Kidney (tissue), 14 donors: ENCODE results near the gene ZNF557. TPM values are rescaled to one million over a fixed set of nuclear protein-coding genes. Genes with fewer than 3 reads are reported as not detected.

ENCODE experiments used
- DNase-seq, 5 donors: peaks; one replicate each; pipeline ENCODE4 v3.0.0-alpha.2; 2013 to 2020
- FAIRE-seq: peaks from 2 replicates; lab custom pipeline; 2012; peaks lifted over from hg19 to GRCh38; lab: Jason Lieb, UNC
- H3K27ac ChIP-seq, 2 donors: one replicate each; pipeline ENCODE4 v1.7.0; 2013; ENCODE audit warnings: low read depth in 2 of 2, low read length in 2 of 2, inconsistent platforms in 1 of 2
- H3K27me3 ChIP-seq: one replicate; pipeline ENCODE4 v1.7.1; 2013; ENCODE audit warnings: low read length, inconsistent platforms; ENCODE audit not compliant: control insufficient read depth, insufficient read depth
- H3K36me3 ChIP-seq, 3 donors: one replicate each; pipeline versions ENCODE4 v1.7.0 to v1.7.1; 2013; ENCODE audit warnings: low read length in 3 of 3, control low read depth in 1 of 3, inconsistent platforms in 1 of 3; ENCODE audit not compliant: insufficient read depth in 3 of 3, control insufficient read depth in 2 of 3
- H3K4me1 ChIP-seq, 3 donors: one replicate each; pipeline versions ENCODE4 v1.7.0 to v1.7.1; 2013; ENCODE audit warnings: low read length in 3 of 3, inconsistent platforms in 1 of 3, low read depth in 1 of 3; ENCODE audit not compliant: control insufficient read depth in 2 of 3, insufficient read depth in 2 of 3
- H3K4me3 ChIP-seq, 3 donors: one replicate each; pipeline versions ENCODE4 v1.7.0 to v1.8.1; 2013; ENCODE audit warnings: low read length in 3 of 3, control low read depth in 1 of 3, inconsistent platforms in 1 of 3
- H3K9ac ChIP-seq, 3 donors: one replicate each; pipeline versions ENCODE4 v1.7.0 to v1.7.1; 2013; ENCODE audit warnings: low read length in 3 of 3, control low read depth in 1 of 3, inconsistent platforms in 1 of 3
- H3K9me3 ChIP-seq, 3 donors: one replicate each; pipeline versions ENCODE4 v1.7.0 to v1.7.1; 2013; ENCODE audit warnings: low read length in 3 of 3, control low read depth in 1 of 3, inconsistent platforms in 1 of 3; ENCODE audit not compliant: control insufficient read depth in 2 of 3, insufficient read depth in 1 of 3
- intact Hi-C: fragments of 100-400 bp; cut with DNase I; formaldehyde crosslinking; loops from one replicate; pipeline ENCODE4 v1.11.1; 2022
- polyA plus RNA-seq: library from polyadenylated mRNA; stranded (reverse); fragments of 350-450 nt; fragmentation: Illumina TruSeq; extraction: RNeasy Lipid Tissue Mini Kit (QIAGEN cat#74804); gene quantifications from one replicate; pipeline ENCODE4 v1.2.3, GENCODE V29; 2014; ENCODE audit warnings: low read depth, low replicate concordance; ENCODE audit not compliant: insufficient read depth
- total RNA-seq: library from RNA; stranded (reverse); fragmentation: NEBNext Ultra II Directional; extraction: Animal tissue kit (Norgen Biotek cat#: 25700); gene quantifications from one replicate; pipeline ENCODE4 v1.2.1, GENCODE V29; 2021
- TF ChIP-seq, protein P1 (sequence below): IDR thresholded peaks from 3 replicates; pipeline ENCODE4 v1.5.1; 2012; ENCODE audit warnings: mild to moderate bottlenecking, moderate library complexity, borderline replicate concordance; ENCODE audit not compliant: insufficient read depth; ENCODE audit errors: extremely low read depth
- donor health status: control.
- donor health status: control.
- donor health status: control.
- donor health status: control.
- donor health status: control.
- donor health status: DM: yes; HTN: yes; CAD: no.
- donor health status: Normal renal cell carcinoma (clear cell type).

ZNF557 gene
- total and polyA plus RNA-seq, 2 donors from 2014 or later: 1.3 to 13.2 TPM

DNA sequence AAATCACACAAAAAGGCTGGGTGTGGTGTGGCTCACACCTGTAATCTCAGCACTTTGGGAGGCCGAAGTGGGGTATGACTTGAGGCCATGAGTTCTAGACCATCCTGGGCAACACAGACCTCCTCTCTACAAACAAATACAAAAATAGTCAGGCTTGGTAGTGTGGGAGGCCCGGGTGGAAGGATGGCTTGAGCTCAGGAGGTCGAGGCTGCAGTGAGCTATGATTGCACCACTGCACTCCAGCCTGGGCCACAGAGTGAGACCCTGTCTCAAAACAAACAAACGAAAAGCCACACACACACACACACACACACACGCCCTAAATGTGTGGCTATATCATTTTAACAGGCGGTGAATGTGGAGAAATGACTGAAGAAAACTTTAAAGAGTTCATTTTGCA, 904 bp upstream of the ZNF557 start:
- Histone ChIP-seq H3K36me3 (peaks cover 2 to 9% (median 7%) of the 10 kb centered on the region in 3 donors), H3K27ac (no peak overlapping the region), H3K9ac (no peak overlapping the region), H3K4me1 (peaks cover 0 to 6% (median 0%) of the 10 kb centered on the region in 3 donors), H3K4me3 (peak overlapping the region; percentile 47 to 95 (median 63)), H3K9me3 (no peaks in the 10 kb centered on the region), H3K27me3 (no peaks in the 10 kb centered on the region)
- DNase-seq (no peak), FAIRE-seq (no peak)
- TF ChIP-seq, protein P1, sequence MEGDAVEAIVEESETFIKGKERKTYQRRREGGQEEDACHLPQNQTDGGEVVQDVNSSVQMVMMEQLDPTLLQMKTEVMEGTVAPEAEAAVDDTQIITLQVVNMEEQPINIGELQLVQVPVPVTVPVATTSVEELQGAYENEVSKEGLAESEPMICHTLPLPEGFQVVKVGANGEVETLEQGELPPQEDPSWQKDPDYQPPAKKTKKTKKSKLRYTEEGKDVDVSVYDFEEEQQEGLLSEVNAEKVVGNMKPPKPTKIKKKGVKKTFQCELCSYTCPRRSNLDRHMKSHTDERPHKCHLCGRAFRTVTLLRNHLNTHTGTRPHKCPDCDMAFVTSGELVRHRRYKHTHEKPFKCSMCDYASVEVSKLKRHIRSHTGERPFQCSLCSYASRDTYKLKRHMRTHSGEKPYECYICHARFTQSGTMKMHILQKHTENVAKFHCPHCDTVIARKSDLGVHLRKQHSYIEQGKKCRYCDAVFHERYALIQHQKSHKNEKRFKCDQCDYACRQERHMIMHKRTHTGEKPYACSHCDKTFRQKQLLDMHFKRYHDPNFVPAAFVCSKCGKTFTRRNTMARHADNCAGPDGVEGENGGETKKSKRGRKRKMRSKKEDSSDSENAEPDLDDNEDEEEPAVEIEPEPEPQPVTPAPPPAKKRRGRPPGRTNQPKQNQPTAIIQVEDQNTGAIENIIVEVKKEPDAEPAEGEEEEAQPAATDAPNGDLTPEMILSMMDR: no peak
- intact Hi-C loops: no loop called here

DNA sequence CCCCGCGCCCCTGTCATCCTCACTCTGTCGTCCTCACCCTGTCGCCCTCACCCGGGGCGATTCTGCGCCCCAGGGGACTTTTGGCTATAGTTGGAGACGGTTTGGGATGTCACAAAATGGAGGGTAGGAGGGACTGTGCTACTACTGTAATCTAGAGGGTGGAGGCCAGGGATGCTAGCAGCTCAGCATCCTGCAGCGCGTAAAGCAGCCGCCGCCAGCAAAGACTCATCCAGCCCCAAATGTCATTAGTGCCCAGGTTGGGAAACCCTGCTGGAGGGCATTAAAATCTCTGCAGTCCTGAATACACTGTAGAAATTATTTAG, 362 bp downstream of the ZNF557 start:
- H3K4me1 ChIP-seq: peaks cover 0 to 6% (median 0%) of the 10 kb centered on the region in 3 donors
- H3K36me3 ChIP-seq: peaks cover 2 to 13% (median 9%) of the 10 kb centered on the region in 3 donors
- no peak for FAIRE-seq

DNA sequence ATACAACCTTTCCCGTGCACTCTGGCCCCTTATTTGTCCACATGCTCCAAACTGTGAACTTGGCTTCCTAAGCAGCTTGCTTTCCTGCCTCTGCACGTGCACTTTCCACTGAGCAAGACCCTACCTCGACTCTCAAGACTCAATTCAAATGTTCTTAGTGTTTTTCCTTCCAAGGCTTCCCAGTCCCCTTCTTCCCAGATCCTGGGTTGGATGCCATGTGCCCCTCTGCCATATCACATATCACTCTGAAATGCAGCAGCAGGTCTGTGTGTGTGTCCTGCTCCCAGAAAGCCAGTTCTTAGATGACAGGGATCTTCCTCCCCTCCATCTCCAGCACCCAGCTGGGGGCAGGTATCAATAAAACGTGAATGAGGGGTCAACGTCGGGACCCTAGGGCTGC, 3.0 kb downstream of the ZNF557 start:
- intact Hi-C loops: no loop called here
- H3K9ac ChIP-seq: no peak overlapping the region
- DNase-seq (no peak), FAIRE-seq (no peak)
- peaks cover 0 to 6% (median 0%) of the 10 kb centered on the region in 3 donors for H3K4me1 ChIP-seq
- TF ChIP-seq, protein P1: no peak
- no peaks in the 10 kb centered on the region for H3K27me3 ChIP-seq
- peaks cover 1 to 16% (median 2%) of the 10 kb centered on the region in 3 donors for H3K9me3 ChIP-seq
- no peak overlapping the region for H3K27ac ChIP-seq
- peaks cover 5 to 37% (median 36%) of the 10 kb centered on the region in 3 donors for H3K36me3 ChIP-seq
- no peak overlapping the region for H3K4me3 ChIP-seq

More for the DNA sequence above, 362 bp downstream of the ZNF557 start:
- no peaks in the 10 kb centered on the region for H3K9me3 ChIP-seq
- intact Hi-C loops: no loop called here
- peak overlapping the region; percentile 67 to 86 for H3K27ac ChIP-seq
- H3K4me3 ChIP-seq: peak overlapping the region; percentile 81 to 95 (median 95)
- peak overlapping the region; percentile 68 to 96 (median 80) for H3K9ac ChIP-seq
- TF ChIP-seq, protein P1: no peak
- H3K27me3 ChIP-seq: no peaks in the 10 kb centered on the region
- no peak for DNase-seq

DNA sequence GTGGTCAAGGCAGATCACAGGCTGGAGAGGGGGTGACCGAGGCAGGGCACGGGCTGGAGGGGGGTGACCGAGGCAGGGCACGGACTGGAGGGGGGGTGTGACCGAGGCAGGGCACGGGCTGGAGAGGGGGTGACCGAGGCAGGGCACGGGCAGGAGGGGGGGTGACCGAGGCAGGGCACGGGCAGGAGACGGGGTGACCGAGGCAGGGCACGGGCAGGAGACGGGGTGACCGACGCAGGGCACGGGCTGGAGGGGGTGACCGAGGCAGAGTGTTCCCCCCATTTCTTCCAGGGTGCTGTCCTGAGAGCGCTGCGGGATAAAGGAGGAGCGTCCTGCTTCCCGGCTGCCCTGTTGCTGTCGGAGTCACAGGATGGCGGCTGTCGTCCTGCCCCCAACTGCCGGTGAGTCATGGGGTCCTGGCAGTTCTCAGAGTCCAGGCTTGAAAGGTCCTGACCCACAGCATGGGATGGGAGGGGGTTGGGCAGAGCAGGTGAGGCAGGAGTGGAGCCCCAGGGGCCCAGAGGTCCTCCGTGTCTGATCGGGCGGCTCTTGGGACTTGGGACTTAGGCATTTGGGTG, 5.3 kb downstream of the ZNF557 start:
- H3K4me1 ChIP-seq: peaks cover 0 to 6% (median 0%) of the 10 kb centered on the region in 3 donors
- H3K4me3 ChIP-seq: no peak overlapping the region
- H3K9ac ChIP-seq: no peak overlapping the region
- H3K9me3 ChIP-seq: peaks cover 2 to 34% (median 16%) of the 10 kb centered on the region in 3 donors
- no peaks in the 10 kb centered on the region for H3K27me3 ChIP-seq
- FAIRE-seq (no peak), DNase-seq (peak in 1 of 5 donors; percentile 66)
- intact Hi-C loops: no loop called here
- H3K36me3 ChIP-seq: peaks cover 12 to 54% (median 52%) of the 10 kb centered on the region in 3 donors
- TF ChIP-seq, protein P1: no peak
- no peak overlapping the region for H3K27ac ChIP-seq
